RPMI7951 (cell line): ENCODE data around the gene BTBD7. TPM values are rescaled to one million over a fixed set of nuclear protein-coding genes. Genes with fewer than 3 reads are reported as not detected.
A peak's percentile ranks its signal among the peaks of the same experiment; 100 is the strongest.
"Not testable (repeated sequence)": the region's sequence is repeated elsewhere in the genome, so short reads cannot be mapped to it uniquely, and the experiment has no call there.

Experiments
- DNase-seq: peaks from one replicate; pipeline ENCODE4 v3.0.0-alpha.2; 2012; ENCODE audit warnings: low read depth
- total RNA-seq: library from RNA; depleted of rRNA; stranded (reverse); fragments of >200 nt; shearing (Covaris generic); gene quantifications from 2 replicates; pipeline ENCODE4 v1.2.3, GENCODE V29; 2014

BTBD7 gene
- total RNA-seq, 1 experiment from 2014 or later: 11.3 TPM

DNA sequence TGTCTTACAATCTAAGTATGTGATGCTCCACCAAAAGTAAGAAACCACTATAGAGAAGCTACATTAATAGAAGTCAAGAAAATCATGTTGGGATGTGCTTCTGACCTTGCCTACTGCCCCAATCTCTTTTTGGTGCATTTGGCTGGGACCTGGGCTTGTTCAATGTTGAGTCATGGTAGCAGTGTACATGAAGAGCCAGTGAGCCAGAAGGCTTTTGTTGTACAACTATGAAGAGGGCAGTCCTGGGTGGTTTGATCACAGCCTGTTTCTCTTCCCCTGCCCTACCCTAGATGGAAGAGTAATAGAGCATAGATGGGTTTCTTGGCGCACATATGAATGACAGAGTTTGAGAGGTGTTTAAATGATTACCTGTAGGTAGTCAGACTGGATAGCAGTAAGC, 69.4 kb downstream of the BTBD7 start:
- DNase-seq: no peak

DNA sequence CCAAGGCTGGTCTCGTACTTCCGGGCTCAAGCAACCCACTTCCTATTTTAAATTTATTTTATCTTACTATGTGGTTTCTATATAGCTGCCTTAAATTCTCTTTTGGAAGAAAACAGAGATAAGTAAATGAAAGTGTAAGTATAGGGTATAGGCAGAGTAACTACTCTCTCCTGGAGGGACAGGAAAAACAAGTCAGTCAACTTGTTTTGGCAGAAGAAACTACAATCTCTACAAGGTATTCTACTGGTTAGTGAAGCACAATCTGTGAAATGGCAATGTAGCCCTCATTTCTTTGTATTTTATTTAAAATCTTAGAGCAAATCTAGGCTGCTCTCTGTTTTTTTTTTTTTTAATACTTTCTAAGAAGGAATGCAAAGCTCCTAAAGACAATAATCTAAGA, 70.4 kb downstream of the BTBD7 start:
- no peak for DNase-seq

DNA sequence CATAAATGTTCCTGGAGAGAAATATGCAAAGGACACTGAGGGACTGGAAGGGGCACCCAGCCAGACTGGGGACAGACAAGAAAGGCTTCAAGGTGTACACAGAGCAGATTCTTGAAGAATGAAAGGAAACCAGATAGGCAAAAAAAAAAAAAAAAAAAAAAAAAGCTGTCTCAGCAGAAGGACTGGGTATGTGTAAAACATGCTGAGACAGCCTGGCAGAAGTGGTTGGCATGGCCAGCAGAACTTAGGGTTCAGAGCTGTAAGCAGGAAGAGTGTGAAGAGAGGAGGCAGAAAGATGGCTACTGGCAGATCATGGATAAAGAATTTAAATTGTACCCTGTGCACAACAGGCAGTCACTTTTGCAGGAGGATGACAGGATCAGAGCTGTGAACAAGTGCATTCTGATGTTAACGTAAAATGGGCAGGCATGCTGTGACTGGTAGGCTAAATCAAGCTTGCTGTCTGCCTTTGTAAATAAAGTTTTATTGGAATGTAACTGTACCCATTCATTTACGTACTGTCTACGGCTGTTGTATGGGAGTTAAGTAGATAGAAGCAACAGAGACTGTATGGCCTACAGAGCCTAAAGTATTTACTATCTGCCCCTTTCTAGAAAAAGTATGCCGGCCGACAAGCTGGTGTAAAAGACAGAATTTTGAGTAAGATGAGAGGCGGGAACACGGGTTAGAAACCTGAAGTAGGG, 83.6 kb downstream of the BTBD7 start:
- DNase-seq: no peak

DNA sequence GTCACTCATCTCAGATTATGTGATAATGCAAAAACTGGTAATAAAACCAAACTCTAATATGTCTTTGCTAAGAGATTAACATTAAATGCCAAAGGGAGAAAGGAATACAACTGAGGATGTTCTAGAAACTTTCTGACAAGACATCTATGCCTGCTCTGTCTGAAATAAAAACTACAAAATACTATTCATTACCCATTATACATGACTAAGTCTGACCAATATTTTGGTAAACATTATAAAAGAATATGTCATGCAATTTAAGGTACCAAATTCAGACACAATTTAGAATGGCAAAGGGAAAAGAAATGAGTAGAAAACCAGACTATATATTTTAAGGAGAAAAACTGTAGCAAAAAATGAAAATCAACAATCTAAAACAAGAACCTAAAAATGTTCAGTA, 86.3 kb downstream of the BTBD7 start:
- no peak for DNase-seq

DNA sequence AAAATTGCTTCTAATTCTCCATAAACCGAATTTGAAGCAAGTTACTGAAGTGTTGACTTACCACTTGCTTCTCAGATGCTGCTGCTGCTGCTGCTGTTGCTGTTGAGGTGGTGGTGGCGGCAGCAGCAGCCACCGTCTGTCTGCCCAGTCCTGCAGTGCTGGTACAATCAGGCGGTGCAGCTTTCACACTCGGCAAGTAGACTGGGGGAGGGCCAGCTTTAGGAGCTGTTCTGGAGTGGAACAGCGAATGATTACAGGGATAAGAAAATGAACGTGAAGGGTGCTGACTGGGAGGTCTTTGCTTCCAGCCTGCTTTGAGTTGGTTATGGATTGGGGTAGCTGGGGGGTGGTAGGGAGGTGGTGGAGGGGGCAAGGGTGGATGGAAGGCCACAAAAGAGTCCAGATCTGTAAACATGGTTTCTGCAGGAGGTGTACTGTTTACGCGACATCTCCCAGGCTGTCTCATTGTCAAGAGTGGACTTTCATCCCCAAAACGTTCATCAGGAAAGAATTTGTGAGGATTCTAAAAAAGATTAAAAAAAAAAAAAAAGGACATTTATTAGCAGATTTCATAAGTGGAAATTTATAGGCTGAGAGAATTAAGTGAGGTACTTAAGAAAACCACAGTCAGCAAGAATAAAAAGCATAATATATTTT, 86.9 kb downstream of the BTBD7 start:
- DNase-seq: no peak

DNA sequence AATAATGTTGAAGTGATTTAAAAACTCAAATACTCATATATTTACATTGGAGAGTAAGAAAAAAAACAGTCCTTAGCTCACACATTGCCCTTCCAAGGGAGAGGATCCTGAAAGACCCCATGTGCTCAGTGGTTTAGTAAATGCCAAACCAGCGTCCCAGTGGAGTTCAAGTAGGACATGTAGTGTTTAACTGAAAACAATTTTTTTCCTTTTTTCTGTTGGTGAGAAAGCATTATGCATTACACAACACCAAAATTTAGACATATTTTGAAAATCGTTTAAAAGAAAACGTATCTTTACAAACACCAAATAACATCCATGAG, 92.2 kb downstream of the BTBD7 start:
- no peak for DNase-seq

DNA sequence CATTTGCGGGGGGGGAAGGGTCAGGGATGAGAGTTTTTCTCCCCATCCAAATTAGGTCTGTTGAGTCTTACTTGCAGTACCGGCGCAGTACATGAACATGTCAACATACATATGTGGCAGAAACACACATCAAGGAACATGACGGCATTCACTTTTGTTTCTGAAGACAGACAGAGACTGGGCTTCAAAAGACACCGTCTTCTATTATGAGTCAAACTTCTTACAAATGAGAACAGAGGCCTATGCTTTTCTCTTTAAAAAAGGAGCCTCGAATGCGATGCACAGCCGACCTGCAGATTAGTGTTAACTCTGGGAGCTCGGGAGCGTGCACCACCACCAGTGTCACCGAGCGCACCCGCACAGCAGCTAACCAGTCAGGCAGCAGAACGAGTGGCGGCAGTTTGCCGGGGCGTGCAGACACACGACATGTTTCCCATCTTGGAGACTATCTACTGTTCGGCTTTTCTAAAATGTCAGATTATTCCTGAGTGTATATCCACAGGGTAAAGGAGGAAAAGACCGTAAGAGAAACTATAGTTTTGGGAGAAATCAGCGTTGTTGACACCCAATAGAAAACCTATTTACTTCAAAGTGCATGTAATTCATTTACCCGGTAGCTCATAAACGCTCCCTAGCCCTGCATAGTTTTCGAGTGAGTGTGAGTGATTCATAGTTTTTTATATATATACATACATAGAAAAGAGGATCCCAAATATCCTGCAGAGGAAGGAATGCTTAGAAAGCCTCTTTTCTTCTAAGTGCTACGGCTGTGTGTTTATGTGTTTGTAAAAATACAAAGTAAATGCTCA, 92.8 kb downstream of the BTBD7 start:
- peak; percentile 33 for DNase-seq

DNA sequence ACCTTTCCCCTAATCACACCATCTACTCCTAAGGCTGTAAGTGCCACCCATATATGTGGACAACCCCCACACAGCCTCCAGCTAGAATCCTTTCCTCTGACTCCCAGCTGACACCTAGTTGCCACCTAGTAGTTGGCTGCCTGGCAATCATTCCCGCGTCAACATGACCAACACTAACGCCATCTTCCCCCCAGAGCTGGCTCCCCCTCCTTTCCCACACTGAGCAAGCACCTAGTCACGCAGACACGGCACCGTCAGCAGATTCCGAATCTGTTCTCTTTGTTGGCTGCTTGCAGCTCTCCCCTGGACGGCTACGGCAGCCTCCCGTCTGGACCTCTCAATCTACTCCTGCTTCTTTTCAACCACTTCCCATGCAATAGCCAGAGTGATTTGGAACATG, 98.0 kb downstream of the BTBD7 start:
- peak; percentile 67 for DNase-seq

DNA sequence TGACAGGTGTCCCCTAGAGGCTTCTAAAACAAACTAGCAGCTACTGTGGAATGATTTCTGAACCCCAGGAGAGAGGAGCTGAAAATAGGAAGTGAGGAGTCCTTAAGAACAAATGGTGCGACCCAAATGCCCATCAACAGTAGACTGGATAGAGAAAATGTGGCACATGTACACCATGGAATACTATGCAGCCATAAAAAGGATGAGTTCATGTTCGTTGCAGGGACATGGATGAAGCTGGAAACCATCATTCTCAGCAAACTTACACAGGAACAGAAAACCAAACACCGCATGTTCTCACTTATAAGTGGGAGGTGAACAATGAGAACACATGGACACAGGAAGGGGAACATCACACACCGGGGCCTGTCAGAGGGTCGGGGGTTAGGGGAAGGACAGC, 99.8 kb downstream of the BTBD7 start:
- DNase-seq: not testable (repeated sequence)

DNA sequence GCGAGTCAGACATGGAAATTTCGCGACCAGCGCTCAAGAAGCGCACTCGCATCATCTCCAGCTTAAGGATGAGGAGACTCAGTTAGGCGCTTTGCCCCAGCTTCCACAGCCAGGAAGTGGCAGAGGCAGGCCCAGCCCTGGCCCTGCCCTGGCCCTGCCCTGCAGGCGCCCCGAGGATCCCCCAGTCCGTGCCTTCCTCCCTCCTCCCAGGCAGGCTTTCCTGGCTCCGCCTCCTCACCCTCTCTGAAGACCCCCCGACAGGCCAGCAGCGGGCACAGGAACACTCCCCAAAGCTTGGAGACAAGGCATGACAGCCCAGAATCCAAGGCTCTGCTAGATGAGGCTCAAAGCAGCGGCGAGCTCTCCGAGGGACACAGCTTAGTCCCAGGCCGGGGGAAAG, 100.7 kb downstream of the BTBD7 start:
- DNase-seq: no peak

DNA sequence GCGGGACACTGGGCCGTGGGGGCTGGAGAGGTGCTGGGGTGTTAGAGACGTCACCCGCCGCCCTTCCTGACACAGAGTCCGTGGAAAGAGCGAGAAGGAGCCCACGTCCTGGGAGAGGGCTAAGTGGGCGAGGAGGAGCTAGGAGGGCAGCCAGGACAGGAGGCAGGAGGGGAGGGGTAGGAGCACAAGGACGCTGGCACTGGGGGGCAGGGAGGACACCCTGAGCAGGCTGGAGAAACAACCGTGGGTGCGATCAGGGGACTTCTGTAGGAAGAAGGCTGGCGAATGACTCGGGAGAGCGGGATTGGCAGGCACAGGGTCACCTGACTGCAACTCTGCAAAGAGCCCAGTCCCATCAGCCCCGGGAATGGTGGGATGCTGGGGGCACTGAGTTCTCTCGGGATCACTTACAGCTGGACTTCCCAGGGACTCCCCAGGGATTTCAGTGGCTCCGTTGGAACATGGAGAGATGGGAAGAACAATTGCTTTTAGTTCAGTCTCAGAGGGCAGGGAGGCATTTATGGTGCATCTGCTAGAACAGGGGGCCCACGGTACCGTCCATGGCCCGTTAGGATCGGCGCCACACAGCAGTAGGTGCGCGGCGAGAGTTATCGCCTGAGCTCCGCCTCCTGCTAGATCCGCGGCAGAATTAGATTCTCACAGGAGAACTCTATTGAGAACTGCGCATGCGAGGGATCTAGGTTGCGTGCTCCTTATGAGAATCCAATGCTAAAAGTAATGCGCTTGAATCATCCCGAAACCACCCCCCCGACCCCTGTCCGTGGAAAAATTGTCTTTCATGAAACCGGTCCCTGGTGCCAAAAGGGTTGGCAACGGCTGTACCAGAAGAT, 101.5 kb downstream of the BTBD7 start:
- DNase-seq: peak; percentile 70

DNA sequence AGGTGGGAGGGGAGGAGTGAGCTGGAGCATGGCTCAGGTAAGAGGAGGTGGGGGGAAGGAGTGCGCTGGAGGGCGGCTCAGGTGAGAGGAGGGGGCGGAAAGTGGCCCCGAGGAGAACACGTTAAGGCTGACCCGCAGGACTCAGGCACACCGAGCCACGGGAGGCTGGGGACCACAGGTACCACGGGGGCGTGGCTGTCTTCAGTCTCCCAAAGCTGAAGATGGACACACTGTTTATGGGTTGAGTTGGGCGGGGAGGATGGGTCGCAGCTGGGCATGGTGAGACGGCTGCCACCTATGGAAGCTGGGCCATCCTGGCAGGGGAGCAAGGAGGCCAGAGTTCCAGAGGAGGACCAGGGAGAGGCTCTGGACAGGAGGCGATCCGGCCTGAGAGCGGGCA, 102.3 kb downstream of the BTBD7 start:
- DNase-seq: no peak

DNA sequence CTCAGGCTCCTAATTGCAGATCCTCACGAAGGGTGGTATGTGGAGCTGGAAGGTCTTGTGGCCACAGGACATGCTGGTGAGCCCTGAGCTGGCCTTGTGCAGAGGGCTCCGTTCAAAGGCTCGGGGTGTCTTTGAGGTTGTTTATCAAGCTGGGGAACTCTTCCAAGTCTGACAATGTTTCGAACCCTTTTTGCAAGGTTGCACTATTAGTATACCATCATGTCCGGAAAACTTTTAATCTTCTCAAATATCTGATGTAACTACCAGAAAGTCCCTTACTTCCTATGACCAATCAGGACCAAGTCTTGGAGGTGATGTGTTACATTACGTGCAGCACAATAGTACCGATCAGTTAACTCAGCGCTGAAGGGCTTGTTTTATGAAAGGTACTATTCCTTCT, 104.3 kb downstream of the BTBD7 start:
- DNase-seq: no peak

DNA sequence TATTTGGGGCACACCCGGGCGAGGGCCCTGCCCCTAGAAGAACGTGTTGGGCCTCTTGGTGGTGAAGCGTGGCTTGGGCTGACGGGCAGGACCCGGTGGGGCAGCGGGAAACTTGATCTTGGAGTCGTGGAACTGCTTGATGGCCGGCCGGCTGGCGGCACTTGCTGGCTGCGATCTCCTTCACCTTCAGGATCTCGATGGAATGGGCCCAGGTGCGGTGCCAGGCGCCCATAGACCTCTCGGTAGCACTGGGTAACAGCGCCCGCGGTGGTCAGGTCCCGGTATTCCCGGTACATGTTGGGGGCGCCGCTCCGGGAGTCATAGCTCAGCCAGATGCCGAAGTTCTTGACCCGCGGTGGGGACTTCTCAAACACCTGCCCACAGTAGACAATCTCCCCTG, 109.3 kb downstream of the BTBD7 start:
- no peak for DNase-seq

DNA sequence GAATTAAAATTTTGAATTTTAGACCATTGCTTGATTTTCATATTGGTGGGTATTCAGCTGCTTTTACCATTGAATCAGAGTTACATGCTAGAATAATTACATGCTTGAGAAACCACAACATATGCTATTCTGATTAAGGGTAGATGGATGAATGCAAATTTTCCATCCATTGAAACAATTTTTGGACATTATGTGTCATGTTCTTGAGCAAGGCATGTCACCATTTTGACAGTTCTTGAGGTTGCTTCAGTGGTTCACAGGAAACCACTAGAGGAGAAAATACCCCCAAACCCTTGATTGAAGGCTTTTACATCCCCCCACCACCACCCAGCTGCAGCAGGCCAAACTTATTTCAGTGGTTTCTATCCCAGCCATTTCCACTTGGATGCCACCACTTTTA, 112.3 kb downstream of the BTBD7 start:
- no peak for DNase-seq

DNA sequence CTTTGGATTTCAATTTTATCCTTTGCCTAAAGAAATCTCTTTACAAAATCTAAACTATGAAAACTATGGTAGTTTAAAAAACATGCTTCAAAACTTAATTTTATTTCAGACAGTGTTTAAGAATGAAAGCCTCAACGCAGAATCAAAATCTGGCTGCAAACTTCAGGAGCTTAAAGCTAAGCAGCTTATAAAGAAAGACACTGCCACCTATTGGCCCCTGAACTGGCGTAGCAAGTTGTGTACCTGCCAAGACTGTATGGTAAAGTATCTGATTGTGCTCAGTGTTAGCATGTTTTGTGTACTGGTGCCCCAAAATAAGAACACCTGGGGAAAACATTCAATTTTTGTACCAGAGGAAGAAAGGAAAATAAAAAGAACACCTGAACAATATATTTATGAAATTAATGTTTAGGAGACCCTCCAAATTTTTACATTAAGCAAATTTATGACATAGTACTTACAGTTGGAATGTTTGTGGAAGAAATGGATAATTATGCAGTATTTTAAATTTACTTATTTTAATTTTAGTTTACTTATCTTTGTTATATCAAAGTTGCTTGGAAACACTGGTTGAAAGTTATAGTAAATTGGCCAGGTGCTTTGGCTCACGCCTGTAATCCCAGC, 113.6 kb downstream of the BTBD7 start:
- peak; percentile 46 for DNase-seq

DNA sequence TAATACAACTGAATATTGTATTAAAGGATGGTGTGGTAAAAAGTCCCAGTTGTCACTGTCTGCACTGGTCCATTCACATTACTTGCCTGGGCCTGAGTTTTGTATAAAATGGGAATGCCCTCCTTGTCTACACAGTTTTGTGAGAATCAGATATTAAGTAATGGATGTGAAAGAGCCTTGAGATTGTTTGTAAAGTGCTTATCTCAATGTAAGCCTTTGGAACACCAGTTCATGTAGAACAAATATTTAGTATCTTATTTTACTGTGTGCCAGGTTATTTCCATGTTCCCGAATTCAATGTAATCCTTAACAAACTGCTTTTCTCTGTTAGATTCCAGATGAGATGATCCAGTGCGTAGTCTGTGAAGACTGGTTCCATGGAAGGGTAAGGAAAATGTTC, 118.2 kb downstream of the BTBD7 start:
- no peak for DNase-seq

DNA sequence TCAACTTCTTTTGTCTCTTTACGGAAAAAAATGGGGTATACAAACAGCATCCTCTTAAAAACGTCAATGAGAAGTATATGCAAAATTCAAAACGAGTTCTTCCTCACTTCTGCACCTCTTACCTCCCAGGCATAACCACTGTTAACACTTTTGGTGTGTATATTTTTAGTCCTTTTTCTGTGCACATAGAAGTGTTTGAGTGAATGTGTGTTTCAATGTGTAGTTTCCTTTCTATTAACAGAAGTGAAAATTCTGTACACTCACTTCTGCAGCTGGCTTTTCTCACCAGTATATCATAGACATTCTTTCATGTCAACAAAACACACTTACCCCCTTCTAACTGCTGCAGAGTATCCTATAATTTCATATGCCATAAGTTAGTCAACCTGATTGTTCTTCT, 120.4 kb downstream of the BTBD7 start:
- no peak for DNase-seq

DNA sequence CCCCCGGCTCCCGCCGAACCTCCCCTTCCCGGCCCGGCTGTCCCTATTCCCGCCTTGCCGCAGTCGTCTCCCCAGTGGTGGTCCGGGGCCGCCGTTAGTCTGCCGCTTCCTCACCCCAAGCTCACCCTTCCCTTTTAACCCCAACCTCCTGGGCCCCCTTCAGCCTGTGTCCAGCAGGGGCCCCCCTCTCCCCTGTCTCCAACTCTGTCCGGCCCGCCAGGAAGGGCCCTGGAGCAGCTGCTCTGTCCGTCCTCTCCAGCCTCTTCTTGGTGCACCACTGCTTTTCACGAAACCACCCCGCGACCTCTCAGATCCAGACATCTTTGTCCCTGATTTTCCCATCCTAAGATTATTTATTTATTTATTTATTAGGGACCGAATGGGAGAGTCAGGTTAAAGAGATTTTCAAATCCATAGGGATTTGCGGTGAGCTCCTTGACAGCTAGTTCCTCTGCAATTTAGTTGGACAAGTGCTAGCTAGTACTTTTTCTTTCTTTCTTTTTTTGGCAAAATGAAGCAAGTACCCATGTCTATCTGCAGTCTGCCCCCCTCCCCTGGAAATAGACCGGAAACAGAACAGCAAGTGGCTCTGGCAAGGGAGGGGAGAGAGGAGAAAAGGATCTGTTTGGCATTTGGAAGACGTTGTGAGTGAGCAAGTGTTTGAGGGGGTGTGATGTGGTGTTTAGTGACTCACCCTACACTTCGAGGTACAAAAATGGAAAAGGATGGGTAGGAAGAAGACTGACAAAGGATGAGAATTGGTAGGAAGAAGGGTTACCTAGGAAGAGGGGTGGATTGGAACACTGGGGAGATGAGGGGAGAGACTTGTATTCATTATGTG, 125.1 kb downstream of the BTBD7 start:
- peak; percentile 59 for DNase-seq

DNA sequence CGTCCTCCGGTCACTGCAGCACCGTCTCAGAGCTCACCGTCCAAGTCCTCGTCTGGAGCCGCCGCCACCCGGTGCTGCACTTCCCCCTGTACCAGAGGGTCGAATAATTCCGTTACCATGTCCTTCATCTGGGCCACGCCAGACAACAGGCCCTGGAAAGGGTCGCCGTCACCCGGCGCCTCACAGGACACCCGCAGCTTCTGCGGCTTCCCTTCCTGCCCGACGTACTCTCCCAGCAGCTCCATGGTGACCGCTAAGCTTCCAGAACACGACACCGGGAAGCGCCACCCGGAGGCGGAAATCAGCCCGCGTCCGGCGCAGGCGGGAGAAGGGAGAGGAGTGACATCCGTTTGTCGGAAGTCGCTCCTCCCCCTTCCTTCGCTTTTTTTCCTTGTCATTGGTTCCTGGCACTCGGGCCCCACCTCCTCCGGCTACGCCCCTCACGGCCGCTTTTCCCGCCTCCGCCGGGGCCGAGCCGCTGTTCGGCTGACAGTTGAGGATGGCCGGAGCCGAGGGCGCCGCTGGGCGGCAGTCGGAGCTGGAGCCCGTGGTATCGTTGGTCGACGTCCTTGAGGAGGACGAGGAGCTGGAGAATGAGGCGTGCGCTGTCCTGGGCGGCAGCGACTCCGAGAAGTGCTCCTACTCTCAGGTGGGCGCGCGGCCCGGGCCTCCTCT, 125.9 kb downstream of the BTBD7 start, which contains the start of the genes GON7 and UBR7:
Gene GON7 (minus strand): TSS at position 273 of the 675 bp plus-strand sequence. CDS start 28 bp downstream, at position 245.
Gene UBR7 (plus strand): TSS at position 464 of the 675 bp plus-strand sequence. CDS start 36 bp downstream, at position 500.
- peak; percentile 96 for DNase-seq
